ENCODE data around the gene NPAS3.

- TF ChIP-seq POLR2A (IDR thresholded peaks at IDR 0.05) (no peak), CTCF (IDR thresholded peaks at IDR 0.05) (no peak)
Measured at GRCh38 chr14:33103489-33103888, 164.8 kb downstream of the NPAS3 start.

Data from uterus (tissue), 2 donors.